ENCODE data around the gene NTRK2.
A peak's percentile ranks its signal among the peaks of the same experiment; 100 is the strongest.

NTRK2 gene

GRCh38 chr9:84937180-84937579 lies 267.7 kb downstream of the NTRK2 start:
- no peak for DNase-seq (ENCODE audit: low read depth in 2 of 2)

GRCh38 chr9:84937581-84937980 lies 268.1 kb downstream of the NTRK2 start:
- DNase-seq (ENCODE audit: low read depth in 2 of 2) = no peak

- no peak for DNase-seq (ENCODE audit: low read depth in 2 of 2)
These were observed 270.2 kb downstream of the NTRK2 start for GRCh38 chr9:84939774-84940173.

GRCh38 chr9:84940294-84940693 lies 270.8 kb downstream of the NTRK2 start:
- no peak for DNase-seq (ENCODE audit: low read depth in 2 of 2)

- no peak for DNase-seq (ENCODE audit: low read depth in 2 of 2)
These were observed 272.3 kb downstream of the NTRK2 start for GRCh38 chr9:84941792-84942191.

- no peak for DNase-seq (ENCODE audit: low read depth in 2 of 2)
These were observed 274.0 kb downstream of the NTRK2 start for GRCh38 chr9:84943482-84944050.

GRCh38 chr9:84945878-84946538 lies 276.5 kb downstream of the NTRK2 start:
- no peak for DNase-seq (ENCODE audit: low read depth in 2 of 2)

- DNase-seq (ENCODE audit: low read depth in 2 of 2) = no peak
These were observed 278.0 kb downstream of the NTRK2 start for GRCh38 chr9:84947412-84947972.

- no peak for DNase-seq (ENCODE audit: low read depth in 2 of 2)
These were observed 279.7 kb downstream of the NTRK2 start for GRCh38 chr9:84949258-84949657.

GRCh38 chr9:84949971-84950370 lies 280.4 kb downstream of the NTRK2 start:
- DNase-seq (ENCODE audit: low read depth in 2 of 2) = no peak

GRCh38 chr9:84950879-84951811 lies 281.6 kb downstream of the NTRK2 start:
- no peak for DNase-seq (ENCODE audit: low read depth in 2 of 2)

GRCh38 chr9:84953252-84953773 lies 283.8 kb downstream of the NTRK2 start:
- no peak for DNase-seq (ENCODE audit: low read depth in 2 of 2)

- peak; percentile 6 to 26 for DNase-seq (ENCODE audit: low read depth in 2 of 2)
These were observed 284.5 kb downstream of the NTRK2 start for GRCh38 chr9:84953797-84954705.

- no peak for DNase-seq (ENCODE audit: low read depth in 2 of 2)
These were observed 285.6 kb downstream of the NTRK2 start for GRCh38 chr9:84955155-84955554.

GRCh38 chr9:84955971-84956370 lies 286.4 kb downstream of the NTRK2 start:
- no peak for DNase-seq (ENCODE audit: low read depth in 2 of 2)

GRCh38 chr9:84959339-84959738 lies 289.8 kb downstream of the NTRK2 start:
- no peak for DNase-seq (ENCODE audit: low read depth in 2 of 2)

- no peak for DNase-seq (ENCODE audit: low read depth in 2 of 2)
These were observed 297.6 kb downstream of the NTRK2 start for GRCh38 chr9:84966876-84967830.

GRCh38 chr9:84969084-84969483 lies 299.6 kb downstream of the NTRK2 start:
- no peak for DNase-seq (ENCODE audit: low read depth in 2 of 2)

- no peak for DNase-seq (ENCODE audit: low read depth in 2 of 2)
These were observed 300.2 kb downstream of the NTRK2 start for GRCh38 chr9:84969736-84970135.

- no peak for DNase-seq (ENCODE audit: low read depth in 2 of 2)
These were observed 300.9 kb downstream of the NTRK2 start for GRCh38 chr9:84970432-84970831.

All from stimulated activated CD4-positive, alpha-beta T cell treated with anti-CD3 and anti-CD28 coated beads, Interleukin-12 subunit alpha, Interleukin-12 subunit beta, amount 100 ng/mL, for 24 hours (primary cell).